CD4-positive, alpha-beta T cell treated with Interleukin-10 for 1 hour (primary cell): ENCODE measurements around the gene ADGRG1.

ENCODE experiments used
- DNase-seq: peaks from one replicate; pipeline ENCODE4 v3.0.0-alpha.2; 2020

ADGRG1 gene

GRCh38 chr16:57687363-57687929 is 59.0 kb downstream of the ADGRG1 start:
- DNase-seq, result no peak

- no peak for DNase-seq
Observed at GRCh38 chr16:57688487-57688986, 60.1 kb downstream of the ADGRG1 start.

- DNase-seq, result no peak
Observed at GRCh38 chr16:57688987-57689761, 60.7 kb downstream of the ADGRG1 start.

- peak; percentile 57 for DNase-seq
Observed at GRCh38 chr16:57689762-57690558, 61.5 kb downstream of the ADGRG1 start.

GRCh38 chr16:57690782-57691471 is 62.5 kb downstream of the ADGRG1 start:
- no peak for DNase-seq

GRCh38 chr16:57692636-57693035 is 64.2 kb downstream of the ADGRG1 start:
- DNase-seq, result no peak

GRCh38 chr16:57693550-57693949 is 65.1 kb downstream of the ADGRG1 start:
- no peak for DNase-seq

GRCh38 chr16:57694231-57694724 is 65.8 kb downstream of the ADGRG1 start:
- DNase-seq, result no peak

GRCh38 chr16:57694725-57695679 is 66.6 kb downstream of the ADGRG1 start, which contains the start of gene DRC7:
Gene DRC7, plus strand, starts transcription at chr16:57694806. Its CDS starts 3,144 bp downstream, at chr16:57697950.
- DNase-seq, result peak; percentile 41

GRCh38 chr16:57695680-57696069 is 67.2 kb downstream of the ADGRG1 start:
- no peak for DNase-seq

GRCh38 chr16:57696240-57696639 is 67.8 kb downstream of the ADGRG1 start:
- DNase-seq, result no peak

GRCh38 chr16:57697896-57698537 is 69.6 kb downstream of the ADGRG1 start:
- no peak for DNase-seq

- DNase-seq, result no peak
Observed at GRCh38 chr16:57698812-57699405, 70.5 kb downstream of the ADGRG1 start.

GRCh38 chr16:57699481-57699880 is 71.1 kb downstream of the ADGRG1 start:
- DNase-seq, result no peak

GRCh38 chr16:57699899-57700298 is 71.5 kb downstream of the ADGRG1 start:
- DNase-seq, result no peak

GRCh38 chr16:57700781-57701551 is 72.5 kb downstream of the ADGRG1 start:
- DNase-seq, result no peak

- DNase-seq, result no peak
Observed at GRCh38 chr16:57701759-57702371, 73.4 kb downstream of the ADGRG1 start.

- DNase-seq, result no peak
Observed at GRCh38 chr16:57703416-57704010, 75.1 kb downstream of the ADGRG1 start.
